ENCODE results near the gene NRARP. TPM values are rescaled to one million over a fixed set of nuclear protein-coding genes. Genes with fewer than 3 reads are reported as not detected.

Gene NRARP
- total and polyA plus RNA-seq, 2 experiments from 2014 or later: 8.7 to 16.5 TPM

DNA sequence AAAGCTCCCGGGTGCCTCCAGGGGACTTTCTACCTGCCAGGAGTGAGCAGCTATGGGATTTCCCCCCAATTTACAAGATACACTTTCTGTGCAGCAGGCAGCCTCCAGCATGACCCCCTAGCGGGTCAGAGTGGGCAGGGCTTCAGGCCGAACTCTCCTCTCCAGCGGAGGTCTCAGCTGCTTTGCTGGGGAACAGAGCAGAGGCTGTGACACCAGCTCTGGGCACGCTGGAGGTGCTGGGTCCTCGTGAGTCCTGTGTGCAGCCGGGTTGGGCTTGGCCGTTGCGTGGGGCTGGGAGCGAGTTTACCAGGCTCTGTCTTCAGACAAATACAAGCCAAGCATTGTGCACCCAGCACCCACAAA, 2.9 kb downstream of the NRARP start:
- H3K4me1 ChIP-seq (ENCODE audit: low read depth): peaks cover 14% of the 10 kb centered on the region
- H3K36me3 ChIP-seq: no peaks in the 10 kb centered on the region
- no peak overlapping the region for H3K4me3 ChIP-seq
- no peak overlapping the region for H3K27ac ChIP-seq
- H3K27me3 ChIP-seq: peaks cover 52% of the 10 kb centered on the region
- DNase-seq (ENCODE audit: low read depth in 1 of 2, low spot score in 1 of 2): peak in 1 of 2 donors; percentile 48
- TF ChIP-seq, protein P1, sequence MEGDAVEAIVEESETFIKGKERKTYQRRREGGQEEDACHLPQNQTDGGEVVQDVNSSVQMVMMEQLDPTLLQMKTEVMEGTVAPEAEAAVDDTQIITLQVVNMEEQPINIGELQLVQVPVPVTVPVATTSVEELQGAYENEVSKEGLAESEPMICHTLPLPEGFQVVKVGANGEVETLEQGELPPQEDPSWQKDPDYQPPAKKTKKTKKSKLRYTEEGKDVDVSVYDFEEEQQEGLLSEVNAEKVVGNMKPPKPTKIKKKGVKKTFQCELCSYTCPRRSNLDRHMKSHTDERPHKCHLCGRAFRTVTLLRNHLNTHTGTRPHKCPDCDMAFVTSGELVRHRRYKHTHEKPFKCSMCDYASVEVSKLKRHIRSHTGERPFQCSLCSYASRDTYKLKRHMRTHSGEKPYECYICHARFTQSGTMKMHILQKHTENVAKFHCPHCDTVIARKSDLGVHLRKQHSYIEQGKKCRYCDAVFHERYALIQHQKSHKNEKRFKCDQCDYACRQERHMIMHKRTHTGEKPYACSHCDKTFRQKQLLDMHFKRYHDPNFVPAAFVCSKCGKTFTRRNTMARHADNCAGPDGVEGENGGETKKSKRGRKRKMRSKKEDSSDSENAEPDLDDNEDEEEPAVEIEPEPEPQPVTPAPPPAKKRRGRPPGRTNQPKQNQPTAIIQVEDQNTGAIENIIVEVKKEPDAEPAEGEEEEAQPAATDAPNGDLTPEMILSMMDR (IDR thresholded peaks at IDR 0.05; ENCODE audit: low read depth, low read length): no peak
- H3K9me3 ChIP-seq (ENCODE audit: low read depth): no peaks in the 10 kb centered on the region

DNA sequence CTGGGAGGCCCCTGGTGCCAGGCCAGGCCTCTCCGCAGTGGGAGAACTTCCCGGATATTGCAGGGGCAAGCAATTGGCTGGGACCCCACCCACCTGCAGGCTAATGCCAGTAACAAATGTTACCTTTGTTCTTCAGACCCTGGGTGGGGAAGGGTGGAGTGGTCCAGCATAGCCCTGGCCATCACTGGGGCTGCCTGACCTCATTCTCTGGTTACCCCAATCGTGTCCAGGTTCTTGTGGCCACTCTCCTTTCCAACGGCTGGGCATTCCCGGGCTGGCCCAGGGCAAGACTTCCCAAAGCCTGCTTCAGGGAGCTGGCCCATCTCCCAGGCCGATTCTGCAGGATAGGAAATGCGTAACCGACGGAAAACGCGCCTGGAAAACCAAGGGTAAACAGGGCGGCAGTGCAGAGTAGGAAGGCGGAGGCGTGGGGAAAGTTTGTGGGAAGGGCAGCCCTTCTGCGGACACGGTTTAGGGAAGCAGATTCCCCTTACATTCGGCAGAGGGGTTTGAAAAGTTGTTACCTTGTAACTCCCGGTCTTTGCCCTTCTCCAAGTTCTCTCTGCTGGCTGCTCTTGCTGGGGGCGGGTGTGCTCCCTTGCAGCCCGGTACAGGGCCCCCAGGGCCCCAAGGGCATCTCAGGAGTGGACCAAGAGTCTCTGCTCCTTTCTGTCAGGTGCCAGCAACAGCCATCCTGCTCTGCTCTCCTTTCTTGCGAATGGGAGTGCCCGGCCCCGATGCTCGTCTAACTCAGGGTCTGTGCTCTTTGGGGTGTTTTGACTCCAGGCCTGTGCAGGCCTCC, 3.5 kb downstream of the NRARP start:
- H3K4me1 ChIP-seq (ENCODE audit: low read depth): peaks cover 14% of the 10 kb centered on the region
- H3K27me3 ChIP-seq: peaks cover 52% of the 10 kb centered on the region

DNA sequence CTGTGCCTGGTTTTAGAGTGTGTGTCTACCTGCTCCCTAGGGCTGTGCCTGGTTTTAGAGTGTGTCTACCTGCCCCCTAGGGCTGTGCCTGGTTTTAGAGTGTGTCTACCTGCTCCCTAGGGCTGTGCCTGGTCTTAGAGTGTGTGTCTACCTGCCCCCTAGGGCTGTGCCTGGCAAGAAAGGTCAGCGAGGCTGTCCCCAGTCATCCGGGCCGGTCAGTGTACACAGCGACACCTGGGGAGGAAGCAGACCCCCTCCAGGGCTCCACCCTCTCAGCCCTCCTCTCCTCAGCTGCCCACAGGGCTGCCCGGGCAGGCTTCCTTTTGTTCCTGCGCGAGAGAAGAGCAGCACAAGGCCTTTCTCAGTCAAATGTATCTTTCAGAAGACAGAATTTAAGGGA, 4.1 kb downstream of the NRARP start:
- Histone ChIP-seq H3K27me3 (peaks cover 48% of the 10 kb centered on the region), H3K9me3 (ENCODE audit: low read depth) (no peaks in the 10 kb centered on the region), H3K27ac (no peak overlapping the region), H3K4me1 (ENCODE audit: low read depth) (peaks cover 14% of the 10 kb centered on the region), H3K36me3 (no peaks in the 10 kb centered on the region), H3K4me3 (no peak overlapping the region)
- TF ChIP-seq, protein P1 (IDR thresholded peaks at IDR 0.05; ENCODE audit: low read depth, low read length): no peak
- DNase-seq (ENCODE audit: low read depth in 1 of 2, low spot score in 1 of 2): no peak

More for the DNA sequence above, 3.5 kb downstream of the NRARP start:
- Histone ChIP-seq H3K27ac (no peak overlapping the region), H3K36me3 (no peaks in the 10 kb centered on the region), H3K9me3 (ENCODE audit: low read depth) (no peaks in the 10 kb centered on the region), H3K4me3 (no peak overlapping the region)
- TF ChIP-seq, protein P1 (IDR thresholded peaks at IDR 0.05; ENCODE audit: low read depth, low read length): no peak
- peak in 1 of 2 donors; percentile 61 for DNase-seq (ENCODE audit: low read depth in 1 of 2, low spot score in 1 of 2)

DNA sequence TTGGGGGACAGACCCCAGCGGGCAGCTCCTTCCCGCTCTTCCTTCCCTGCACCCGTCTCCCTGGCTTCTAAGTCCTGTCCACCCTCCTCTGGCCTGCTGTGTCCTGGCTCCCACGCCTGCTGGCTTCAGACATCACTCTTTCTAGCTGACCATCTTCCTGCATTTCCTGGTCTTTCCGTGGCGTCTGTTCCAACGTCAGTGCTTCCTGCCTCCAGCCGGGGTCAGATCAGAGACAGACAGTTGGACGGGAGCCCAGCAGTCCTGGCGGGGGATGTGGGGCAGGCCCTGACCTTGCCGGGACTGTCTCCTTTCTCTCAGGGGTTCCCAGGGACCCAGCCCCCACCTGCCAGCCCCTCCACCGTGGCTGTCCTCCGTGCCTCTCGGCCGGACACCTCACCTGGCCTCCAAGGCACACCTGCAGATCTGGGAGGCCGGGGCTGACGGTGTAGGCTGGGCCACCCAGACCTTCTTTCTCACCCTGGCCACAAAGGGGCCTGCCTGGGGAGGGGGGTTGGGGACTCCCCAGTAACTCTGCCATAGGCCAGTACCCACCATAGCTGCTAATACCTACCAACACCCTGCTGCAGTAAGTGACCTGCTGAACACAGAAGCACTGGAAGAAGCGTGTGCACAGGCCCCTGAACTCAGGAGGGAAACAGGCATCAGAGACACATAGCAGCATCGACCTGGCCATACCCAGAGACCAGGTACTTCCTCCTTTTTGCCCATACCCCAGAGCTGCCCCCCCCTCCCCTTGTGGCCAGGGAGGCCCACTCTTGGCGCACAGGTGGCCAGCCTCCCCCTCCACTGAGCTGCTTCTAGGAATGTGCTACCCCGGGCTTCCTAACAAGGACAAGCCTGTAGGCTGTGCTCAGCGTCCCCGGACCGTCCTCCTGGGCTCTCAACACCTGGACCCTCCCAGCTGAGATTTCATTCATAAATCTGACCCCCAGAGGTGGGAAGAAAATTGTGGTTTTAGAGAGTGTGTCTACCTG, 5.1 kb downstream of the NRARP start:
- H3K27me3 ChIP-seq: peaks cover 43% of the 10 kb centered on the region
- H3K4me3 ChIP-seq: no peak overlapping the region
- H3K27ac ChIP-seq: no peak overlapping the region
- peaks cover 14% of the 10 kb centered on the region for H3K4me1 ChIP-seq (ENCODE audit: low read depth)
- no peaks in the 10 kb centered on the region for H3K36me3 ChIP-seq
- DNase-seq (ENCODE audit: low read depth in 1 of 2, low spot score in 1 of 2): peak in 1 of 2 donors; percentile 90
- no peaks in the 10 kb centered on the region for H3K9me3 ChIP-seq (ENCODE audit: low read depth)
- TF ChIP-seq, protein P1 (IDR thresholded peaks at IDR 0.05; ENCODE audit: low read depth, low read length): no peak

DNA sequence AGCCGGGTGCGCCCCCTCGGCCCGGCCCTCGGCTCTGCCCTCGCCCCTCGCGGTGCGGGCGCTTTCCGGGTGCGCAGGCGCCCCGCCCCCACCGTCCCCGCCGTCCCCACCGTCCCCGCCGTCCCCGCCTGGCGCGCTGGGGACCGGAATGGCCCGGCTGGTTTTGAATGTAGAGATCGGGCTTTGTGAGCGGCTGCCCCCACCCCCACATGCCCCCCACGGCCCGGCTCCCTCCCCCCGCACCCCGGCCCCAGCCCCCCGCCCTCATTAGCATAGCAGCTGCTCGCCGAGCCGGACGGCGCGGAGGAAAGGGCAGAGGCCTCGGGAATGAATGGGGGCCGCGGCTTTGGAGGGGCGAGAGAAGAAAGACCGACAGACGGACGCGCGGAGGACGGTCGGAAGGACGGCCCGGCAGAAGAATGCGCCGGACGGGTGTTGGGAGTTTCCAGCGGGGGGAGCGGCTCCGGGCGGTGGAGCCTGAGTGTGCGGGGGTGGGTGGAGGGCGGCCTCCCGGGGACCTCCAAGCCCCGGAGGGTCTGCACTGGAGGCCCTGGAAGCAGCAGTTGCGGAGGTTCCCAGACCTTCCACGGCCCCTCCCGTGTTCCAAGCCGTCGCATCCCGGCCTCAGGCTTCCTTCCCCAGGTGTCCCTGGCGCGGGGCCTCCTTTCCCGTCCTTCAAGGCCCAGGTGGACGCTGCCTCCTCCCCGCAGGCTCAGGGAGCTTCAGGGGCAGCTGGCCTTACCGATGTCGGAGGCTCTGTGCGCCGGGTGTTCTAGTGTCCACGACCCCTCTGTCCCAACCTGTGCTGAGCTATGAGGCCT, 6.0 kb downstream of the NRARP start:
- Histone ChIP-seq H3K4me1 (ENCODE audit: low read depth) (peaks cover 14% of the 10 kb centered on the region), H3K27ac (no peak overlapping the region), H3K9me3 (ENCODE audit: low read depth) (no peaks in the 10 kb centered on the region), H3K27me3 (peaks cover 43% of the 10 kb centered on the region), H3K4me3 (peak overlapping the region; percentile 35), H3K36me3 (no peaks in the 10 kb centered on the region)
- TF ChIP-seq, protein P1 (IDR thresholded peaks at IDR 0.05; ENCODE audit: low read depth, low read length): no peak
- no peak for DNase-seq (ENCODE audit: low read depth in 1 of 2, low spot score in 1 of 2)
